Ishikawa (cell line): ENCODE measurements around the gene PDLIM1.

Experiments used
- CEBPB ChIP-seq: IDR thresholded peaks from 2 replicates; pipeline ENCODE4 v1.6.1; 2012
- CREB1 ChIP-seq: IDR thresholded peaks from 2 replicates; pipeline ENCODE4 v1.6.1; 2012; ENCODE audit warnings: low read depth
- EGR1 ChIP-seq: IDR thresholded peaks from 2 replicates; pipeline ENCODE4 v1.6.1; 2012
- EP300 ChIP-seq: IDR thresholded peaks from 2 replicates; pipeline ENCODE4 v1.6.1; 2012; ENCODE audit warnings: borderline replicate concordance
- FOXM1 ChIP-seq: IDR thresholded peaks from 2 replicates; pipeline ENCODE4 v1.6.1; 2012; ENCODE audit warnings: low read depth, borderline replicate concordance
- MAX ChIP-seq: IDR thresholded peaks from 2 replicates; pipeline ENCODE4 v1.6.1; 2012
- NFIC ChIP-seq: IDR thresholded peaks from 2 replicates; pipeline ENCODE4 v1.6.1; 2012
- RAD21 ChIP-seq: IDR thresholded peaks from 2 replicates; pipeline ENCODE4 v1.6.1; 2012; ENCODE audit warnings: low read depth
- TAF1 ChIP-seq: IDR thresholded peaks from 2 replicates; pipeline ENCODE4 v1.6.1; 2012; ENCODE audit warnings: low read depth, mild to moderate bottlenecking
- TCF12 ChIP-seq: IDR thresholded peaks from 2 replicates; pipeline ENCODE4 v1.6.1; 2012; ENCODE audit warnings: low read depth
- TEAD4 ChIP-seq: IDR thresholded peaks from 2 replicates; pipeline ENCODE4 v1.6.1; 2012
- YY1 ChIP-seq: IDR thresholded peaks from 2 replicates; pipeline ENCODE4 v1.6.1; 2012; ENCODE audit warnings: low read depth
- ZBTB7A ChIP-seq: IDR thresholded peaks from 2 replicates; pipeline ENCODE4 v1.6.1; 2012; ENCODE audit warnings: low read depth
- TF ChIP-seq, protein P1 (sequence below): IDR thresholded peaks from 2 replicates; pipeline ENCODE4 v1.6.1; 2012
- TF ChIP-seq, protein P2 (sequence below): IDR thresholded peaks from 2 replicates; pipeline ENCODE4 v1.6.1; 2012; ENCODE audit warnings: low read depth, mild to moderate bottlenecking

PDLIM1 gene

GRCh38 chr10:95290461-95291364 lies at the start of gene PDLIM1:
Gene PDLIM1 (minus strand): TSS chr10:95291003. CDS start chr10:95290915, 88 bp downstream.
- no peak for TF ChIP-seq TCF12
- TF ChIP-seq, protein P1, sequence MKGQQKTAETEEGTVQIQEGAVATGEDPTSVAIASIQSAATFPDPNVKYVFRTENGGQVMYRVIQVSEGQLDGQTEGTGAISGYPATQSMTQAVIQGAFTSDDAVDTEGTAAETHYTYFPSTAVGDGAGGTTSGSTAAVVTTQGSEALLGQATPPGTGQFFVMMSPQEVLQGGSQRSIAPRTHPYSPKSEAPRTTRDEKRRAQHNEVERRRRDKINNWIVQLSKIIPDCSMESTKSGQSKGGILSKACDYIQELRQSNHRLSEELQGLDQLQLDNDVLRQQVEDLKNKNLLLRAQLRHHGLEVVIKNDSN, result no peak; the same call in 1 of the 2 replicates
- peak; percentile 56; the same call in 1 of the 2 replicates for TF ChIP-seq YY1
- peak; percentile 9; the same call in 1 of the 2 replicates for TF ChIP-seq TAF1
- peak; percentile 40; the same call in 1 of the 2 replicates for TF ChIP-seq EGR1
- no peak for TF ChIP-seq CREB1
- TF ChIP-seq TEAD4, result 0 out of 2 replicates have a peak, but pooled peaks have one; percentile 26
- no peak for TF ChIP-seq FOXM1
- no peak for TF ChIP-seq RAD21
- TF ChIP-seq MAX, result peak; percentile 66; the same call in 1 of the 2 replicates
- TF ChIP-seq CEBPB, result no peak
- no peak for TF ChIP-seq ZBTB7A
- TF ChIP-seq, protein P2, sequence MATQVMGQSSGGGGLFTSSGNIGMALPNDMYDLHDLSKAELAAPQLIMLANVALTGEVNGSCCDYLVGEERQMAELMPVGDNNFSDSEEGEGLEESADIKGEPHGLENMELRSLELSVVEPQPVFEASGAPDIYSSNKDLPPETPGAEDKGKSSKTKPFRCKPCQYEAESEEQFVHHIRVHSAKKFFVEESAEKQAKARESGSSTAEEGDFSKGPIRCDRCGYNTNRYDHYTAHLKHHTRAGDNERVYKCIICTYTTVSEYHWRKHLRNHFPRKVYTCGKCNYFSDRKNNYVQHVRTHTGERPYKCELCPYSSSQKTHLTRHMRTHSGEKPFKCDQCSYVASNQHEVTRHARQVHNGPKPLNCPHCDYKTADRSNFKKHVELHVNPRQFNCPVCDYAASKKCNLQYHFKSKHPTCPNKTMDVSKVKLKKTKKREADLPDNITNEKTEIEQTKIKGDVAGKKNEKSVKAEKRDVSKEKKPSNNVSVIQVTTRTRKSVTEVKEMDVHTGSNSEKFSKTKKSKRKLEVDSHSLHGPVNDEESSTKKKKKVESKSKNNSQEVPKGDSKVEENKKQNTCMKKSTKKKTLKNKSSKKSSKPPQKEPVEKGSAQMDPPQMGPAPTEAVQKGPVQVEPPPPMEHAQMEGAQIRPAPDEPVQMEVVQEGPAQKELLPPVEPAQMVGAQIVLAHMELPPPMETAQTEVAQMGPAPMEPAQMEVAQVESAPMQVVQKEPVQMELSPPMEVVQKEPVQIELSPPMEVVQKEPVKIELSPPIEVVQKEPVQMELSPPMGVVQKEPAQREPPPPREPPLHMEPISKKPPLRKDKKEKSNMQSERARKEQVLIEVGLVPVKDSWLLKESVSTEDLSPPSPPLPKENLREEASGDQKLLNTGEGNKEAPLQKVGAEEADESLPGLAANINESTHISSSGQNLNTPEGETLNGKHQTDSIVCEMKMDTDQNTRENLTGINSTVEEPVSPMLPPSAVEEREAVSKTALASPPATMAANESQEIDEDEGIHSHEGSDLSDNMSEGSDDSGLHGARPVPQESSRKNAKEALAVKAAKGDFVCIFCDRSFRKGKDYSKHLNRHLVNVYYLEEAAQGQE, result no peak
- TF ChIP-seq EP300, result no peak
- no peak for TF ChIP-seq NFIC

GRCh38 chr10:95339863-95340262 lies 49.1 kb upstream of the PDLIM1 start:
- TF ChIP-seq RAD21, result no peak
- TF ChIP-seq MAX, result no peak
- TF ChIP-seq, protein P1, result no peak
- TF ChIP-seq FOXM1, result no peak
- no peak for TF ChIP-seq YY1
- TF ChIP-seq, protein P2, result no peak
- TF ChIP-seq TCF12, result no peak
- no peak for TF ChIP-seq CREB1

DNA sequence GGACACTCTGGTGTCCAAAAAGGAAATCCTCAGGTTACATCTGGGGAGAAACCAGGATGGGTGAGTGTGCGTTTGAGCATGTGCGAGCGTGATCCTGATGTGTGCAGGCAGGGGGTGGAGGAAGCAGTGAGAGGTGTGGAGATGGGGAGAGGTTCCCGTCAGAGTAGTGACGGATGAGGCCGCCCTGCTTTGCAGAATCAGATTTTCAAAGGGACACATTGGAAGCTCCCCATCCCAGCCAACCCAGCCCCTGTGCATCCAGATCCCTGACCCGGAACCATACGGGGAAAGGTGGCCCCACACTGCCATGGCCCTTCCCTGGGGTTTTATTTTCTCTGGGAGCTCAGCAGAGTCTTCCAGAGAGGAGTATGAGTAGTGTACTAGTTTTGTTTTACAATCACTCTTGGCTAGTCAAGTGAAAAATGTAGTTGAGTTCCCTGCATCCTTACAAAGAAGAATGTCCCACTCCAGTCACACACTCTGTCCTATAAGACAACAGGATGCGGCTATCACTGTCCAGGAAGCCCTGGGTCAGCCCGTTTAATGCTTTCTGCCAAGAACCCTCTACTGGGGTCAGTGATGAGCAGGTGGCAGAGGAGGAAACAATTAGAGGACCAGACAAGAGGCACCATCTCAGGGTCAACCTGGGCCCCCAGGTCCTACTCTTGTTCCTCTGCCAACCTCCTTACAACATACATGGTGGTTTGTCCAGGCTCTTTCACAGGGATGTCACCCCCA lies 46.8 kb upstream of the PDLIM1 start:
- TF ChIP-seq, protein P2, result no peak
- TF ChIP-seq TEAD4 (no peak), RAD21 (no peak)

DNA sequence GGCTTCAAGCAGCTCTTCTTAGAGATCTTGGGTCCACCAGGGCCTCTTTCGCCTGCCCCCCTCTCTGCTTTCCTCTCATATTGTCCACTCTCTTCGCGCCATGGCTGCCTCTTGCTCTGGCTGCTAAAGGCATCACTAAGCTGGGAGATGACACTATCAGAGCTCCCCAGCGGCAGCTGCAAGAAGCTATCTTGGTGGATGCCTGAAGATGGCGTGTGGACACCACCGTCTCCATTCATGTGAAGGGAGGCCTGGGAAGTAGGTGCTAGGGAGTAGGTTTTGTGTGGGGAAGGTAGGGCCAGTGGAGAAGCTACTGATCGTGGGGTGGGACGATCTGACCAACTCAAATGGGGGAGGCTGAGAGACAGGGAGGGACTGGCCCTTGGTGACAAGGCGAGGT lies 45.9 kb upstream of the PDLIM1 start:
- TF ChIP-seq YY1, result no peak
- TF ChIP-seq CEBPB, result no peak
- no peak for TF ChIP-seq MAX
- peak; percentile 12; the same call in 1 of the 2 replicates for TF ChIP-seq RAD21
- TF ChIP-seq TAF1, result no peak
